HG03558 (cell line): Measurements from ENCODE around the gene DOK7.
"Not testable (repeated sequence)": the region's sequence is repeated elsewhere in the genome, so short reads cannot be mapped to it uniquely, and the experiment has no call there.

Source experiments
- ATAC-seq: cut with Tn5 transposase; IDR thresholded peaks from one replicate; pipeline ENCODE4 v1.9.1; 2021; ENCODE audit warnings: moderate number of reproducible peaks; ENCODE audit not compliant: unreplicated experiment; ENCODE audit errors: extremely low read depth

DOK7 gene

DNA sequence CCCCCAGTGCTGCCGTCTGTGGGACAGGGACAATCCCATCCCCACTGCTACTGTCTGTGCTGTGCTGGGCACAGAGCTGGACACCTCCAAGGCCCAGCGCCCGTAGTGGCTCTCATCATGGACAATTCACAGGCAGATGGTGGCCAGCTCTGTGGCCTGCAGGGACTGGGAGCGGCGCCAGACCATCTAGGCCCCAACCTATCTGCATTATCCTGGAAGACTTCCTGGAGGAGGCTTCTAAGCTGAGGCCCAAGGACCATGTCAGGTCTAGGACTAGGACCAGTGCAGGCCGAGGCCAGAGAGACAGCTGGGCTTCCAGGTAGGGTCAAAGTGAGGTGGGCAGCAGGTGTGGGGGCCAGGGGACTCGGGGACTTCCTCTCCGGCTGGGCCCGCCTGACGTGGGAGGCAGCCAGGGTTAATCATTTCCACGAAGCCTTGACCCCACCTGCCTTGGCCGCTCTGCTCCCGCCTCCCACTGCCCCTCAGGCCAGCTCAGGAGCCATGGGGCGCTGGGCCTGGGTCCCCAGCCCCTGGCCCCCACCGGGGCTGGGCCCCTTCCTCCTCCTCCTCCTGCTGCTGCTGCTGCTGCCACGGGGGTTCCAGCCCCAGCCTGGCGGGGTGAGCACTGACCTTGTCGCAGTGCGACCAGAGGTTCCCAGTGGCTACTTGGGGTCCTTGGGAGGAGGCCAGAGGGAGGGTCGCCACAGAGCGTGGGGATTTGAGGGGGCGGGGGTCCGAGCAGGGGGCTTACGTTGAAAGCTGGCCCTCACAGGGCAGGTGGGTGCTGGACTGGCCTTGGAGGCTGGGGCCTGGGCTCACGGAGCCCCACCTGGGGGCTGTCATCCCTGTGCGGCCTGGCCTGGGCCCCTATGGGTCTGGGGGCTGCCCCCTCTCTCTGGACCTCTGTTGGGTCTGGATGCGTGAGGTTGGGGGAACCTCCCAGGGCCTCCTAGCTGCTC, 21.3 kb upstream of the DOK7 start, which contains the start of gene HGFAC:
HGFAC (plus strand) TSS at position 468 of the 959 bp plus-strand sequence; CDS start at position 502, 34 bp downstream.
- ATAC-seq, result no peak

DNA sequence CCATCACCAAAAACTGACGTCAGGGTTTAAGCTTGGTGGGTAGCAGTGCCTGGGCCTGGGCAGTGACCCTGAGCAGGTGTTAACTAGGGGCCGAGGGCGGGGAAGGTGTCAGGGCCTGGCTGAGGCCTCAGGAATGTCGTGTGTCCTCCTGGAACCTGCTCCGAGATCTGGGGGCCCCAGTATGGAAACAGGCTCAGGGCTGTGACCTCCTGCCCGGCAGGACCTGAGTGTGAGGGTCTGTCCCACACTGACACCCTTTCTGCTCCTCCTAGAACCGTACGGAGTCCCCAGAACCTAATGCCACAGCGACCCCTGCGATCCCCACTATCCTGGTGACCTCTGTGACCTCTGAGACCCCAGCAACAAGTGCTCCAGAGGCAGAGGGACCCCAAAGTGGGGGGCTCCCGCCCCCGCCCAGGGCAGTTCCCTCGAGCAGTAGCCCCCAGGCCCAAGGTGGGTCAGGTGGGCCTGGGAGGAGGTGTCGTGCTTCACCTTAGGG, 20.6 kb upstream of the DOK7 start:
- no peak for ATAC-seq

- no peak for ATAC-seq
Measured at GRCh38 chr4:3442959-3443749, 20.0 kb upstream of the DOK7 start.

DNA sequence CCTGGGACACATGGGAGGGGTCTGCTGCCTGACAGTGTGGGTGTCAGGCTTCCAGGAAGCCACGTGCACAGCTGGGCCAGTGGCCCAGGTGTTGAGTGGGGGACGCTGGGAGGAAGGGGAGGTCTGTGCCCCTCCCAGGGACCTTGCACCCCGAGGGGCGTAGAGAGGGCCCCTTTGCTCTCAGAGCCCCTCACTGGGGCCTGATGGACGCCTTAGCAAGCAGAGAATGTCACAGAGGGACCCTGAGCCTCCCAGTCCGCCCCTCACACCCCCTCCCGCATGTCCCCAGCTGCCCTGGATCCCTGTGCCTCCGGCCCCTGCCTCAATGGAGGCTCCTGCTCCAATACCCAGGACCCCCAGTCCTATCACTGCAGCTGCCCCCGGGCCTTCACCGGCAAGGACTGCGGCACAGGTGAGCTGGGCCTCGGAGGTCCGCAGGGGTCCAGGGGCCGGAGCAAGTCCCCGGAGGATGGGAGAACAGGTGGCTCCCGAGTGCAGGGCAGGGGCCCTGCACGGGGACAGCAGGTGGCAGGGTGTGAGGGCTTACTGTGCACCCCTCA, 19.3 kb upstream of the DOK7 start:
- no peak for ATAC-seq

DNA sequence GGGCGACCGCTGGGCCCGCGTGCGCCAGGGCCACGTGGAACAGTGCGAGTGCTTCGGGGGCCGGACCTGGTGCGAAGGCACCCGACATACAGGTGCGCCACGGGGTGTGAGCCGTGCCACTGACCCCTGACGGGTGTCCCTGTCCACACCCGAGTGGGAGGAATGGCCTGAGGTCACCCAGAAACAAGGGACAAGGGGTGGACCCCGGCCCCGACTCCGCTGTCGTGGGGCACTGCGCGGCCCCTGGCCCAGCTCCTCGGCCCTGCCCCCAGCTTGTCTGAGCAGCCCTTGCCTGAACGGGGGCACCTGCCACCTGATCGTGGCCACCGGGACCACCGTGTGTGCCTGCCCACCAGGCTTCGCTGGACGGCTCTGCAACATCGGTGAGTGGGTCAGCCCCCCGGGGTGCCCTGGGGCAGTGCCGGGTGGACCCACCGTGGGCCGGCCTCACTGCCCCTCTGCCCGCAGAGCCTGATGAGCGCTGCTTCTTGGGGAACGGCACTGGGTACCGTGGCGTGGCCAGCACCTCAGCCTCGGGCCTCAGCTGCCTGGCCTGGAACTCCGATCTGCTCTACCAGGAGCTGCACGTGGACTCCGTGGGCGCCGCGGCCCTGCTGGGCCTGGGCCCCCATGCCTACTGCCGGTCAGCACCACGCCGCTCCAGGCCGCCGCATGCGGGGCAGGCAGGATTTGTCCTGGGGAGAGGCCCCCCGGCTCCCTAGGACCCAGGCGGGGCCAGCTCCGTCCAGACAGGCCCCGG, 18.6 kb upstream of the DOK7 start:
- ATAC-seq, result no peak

GRCh38 chr4:3445111-3445820, 17.8 kb upstream of the DOK7 start:
- ATAC-seq, result no peak

DNA sequence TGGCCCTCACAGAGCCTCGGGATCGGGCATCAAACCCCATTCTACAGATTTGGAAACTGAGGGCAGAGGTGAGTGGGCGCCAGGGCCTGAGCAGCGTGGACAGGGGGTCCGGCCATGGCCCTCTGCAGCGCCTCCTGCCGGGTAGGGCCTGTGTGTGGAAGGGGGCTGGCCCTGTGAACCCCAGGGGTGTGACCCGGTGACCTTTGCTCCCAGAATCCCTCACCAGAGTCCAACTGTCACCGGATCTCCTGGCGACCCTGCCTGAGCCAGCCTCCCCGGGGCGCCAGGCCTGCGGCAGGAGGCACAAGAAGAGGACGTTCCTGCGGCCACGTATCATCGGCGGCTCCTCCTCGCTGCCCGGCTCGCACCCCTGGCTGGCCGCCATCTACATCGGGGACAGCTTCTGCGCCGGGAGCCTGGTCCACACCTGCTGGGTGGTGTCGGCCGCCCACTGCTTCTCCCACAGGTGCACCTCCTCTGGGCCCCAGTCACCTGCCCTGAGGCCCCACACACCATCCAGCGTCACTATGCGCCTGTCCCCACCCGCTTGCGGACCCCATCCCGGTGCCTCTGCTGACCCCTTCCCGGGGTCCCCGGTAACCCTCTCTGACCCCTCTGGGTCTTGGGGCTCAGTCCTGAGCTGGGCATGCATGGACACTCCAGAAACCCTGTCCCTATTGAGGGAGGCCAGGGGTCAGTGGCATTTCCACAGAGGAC, 17.1 kb upstream of the DOK7 start:
- ATAC-seq, result no peak

DNA sequence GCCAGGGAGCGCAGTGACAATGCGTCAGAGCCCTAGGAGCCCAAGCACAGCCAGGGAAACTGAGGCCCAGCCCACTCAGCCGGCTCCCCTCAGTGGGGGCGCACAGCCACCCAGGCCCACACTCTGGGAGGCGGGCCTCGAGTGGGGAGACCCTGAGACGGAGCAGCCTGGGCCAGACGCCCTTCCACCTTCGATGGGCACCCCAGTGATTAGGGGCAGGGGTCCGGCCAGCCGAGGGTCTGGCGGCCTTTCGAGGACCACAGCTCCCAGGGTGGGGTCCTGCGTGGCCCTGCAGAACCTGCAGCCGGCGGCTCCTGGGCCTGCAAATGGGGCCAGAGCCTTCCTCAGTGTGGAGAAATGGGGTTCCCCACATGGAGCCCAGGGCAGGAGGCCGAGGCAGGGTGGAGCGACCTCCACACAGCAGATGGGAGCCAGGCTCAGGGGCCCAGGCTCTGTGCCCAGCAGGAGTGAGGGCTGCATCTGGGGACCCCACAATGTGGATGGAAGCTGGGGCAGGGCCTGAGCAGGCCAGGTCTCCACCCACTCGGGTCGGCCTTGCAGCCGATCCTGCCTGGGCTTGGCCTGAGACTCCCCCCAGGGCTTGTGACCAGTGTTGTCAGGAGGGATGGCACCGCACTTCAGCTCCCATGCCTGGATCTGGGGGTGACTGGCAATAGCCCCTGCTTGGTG, 16.3 kb upstream of the DOK7 start:
- ATAC-seq, result no peak

GRCh38 chr4:3447431-3448395, 15.4 kb upstream of the DOK7 start:
- ATAC-seq, result no peak

DNA sequence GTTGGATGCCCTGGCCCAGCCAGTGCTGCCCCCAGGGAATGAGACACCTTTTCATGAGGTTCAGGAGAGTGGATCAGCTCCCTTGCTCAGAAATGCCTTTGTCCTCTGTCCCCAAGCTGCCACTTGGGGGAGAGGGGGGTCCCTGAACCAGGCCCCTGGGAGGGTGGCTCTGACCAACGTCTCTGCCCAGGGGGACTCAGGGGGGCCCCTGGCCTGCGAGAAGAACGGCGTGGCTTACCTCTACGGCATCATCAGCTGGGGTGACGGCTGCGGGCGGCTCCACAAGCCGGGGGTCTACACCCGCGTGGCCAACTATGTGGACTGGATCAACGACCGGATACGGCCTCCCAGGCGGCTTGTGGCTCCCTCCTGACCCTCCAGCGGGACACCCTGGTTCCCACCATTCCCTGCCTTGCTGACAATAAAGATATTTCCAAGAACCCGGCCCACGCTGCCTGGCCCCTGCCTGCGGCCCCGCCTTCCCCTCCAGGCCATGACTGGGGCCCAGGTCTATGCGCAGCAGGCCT, 14.0 kb upstream of the DOK7 start:
- ATAC-seq, result no peak

DNA sequence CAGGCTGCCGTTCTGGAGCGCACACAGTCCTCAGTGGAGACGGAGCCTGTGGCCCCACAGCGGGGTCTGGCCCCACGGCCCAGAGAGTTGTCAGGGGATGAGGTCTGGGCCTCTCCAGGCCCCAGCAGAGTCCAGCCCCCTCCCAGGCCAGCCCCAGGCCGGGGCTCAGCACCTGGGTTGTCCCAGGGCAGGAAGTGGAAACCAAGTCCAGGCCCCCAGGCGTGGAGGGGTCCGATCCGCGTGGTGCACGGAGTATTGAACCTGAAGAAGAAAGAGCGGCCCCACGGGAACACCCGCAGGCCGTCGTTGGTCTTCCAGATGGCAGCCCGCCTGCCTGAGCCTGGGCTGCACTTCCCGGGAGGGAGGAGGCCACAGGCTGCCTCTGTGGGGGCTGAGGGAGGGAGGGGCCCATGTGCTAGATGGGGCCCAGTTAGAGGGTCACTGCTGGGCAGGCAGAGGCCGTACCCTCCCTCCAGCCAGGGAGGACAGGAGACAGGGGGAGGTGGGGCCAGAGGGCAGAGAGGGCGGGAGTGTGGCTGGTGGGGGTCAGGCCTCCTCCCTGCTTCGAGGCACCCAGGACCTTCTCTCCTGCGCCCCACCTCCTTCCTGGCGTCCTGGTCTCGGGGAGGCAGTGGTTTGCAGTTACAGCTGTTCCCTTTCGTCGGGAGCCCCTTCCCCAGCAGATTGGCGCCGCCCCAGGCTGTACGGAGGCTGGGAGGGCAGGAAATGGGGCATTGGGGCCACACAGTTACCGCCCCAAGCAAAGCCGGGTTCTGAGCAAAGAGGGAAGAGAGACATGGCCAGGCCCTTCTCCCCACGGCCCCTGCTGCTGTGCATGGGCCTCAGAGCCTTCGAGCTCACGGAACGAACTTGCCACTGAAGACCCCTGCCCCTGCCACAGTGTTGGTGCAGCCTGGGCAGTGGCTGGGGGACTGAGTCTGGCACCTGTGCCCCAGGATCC, 13.3 kb upstream of the DOK7 start:
- no peak for ATAC-seq

- ATAC-seq, result no peak
Measured at GRCh38 chr4:3450643-3451042, 12.5 kb upstream of the DOK7 start.

DNA sequence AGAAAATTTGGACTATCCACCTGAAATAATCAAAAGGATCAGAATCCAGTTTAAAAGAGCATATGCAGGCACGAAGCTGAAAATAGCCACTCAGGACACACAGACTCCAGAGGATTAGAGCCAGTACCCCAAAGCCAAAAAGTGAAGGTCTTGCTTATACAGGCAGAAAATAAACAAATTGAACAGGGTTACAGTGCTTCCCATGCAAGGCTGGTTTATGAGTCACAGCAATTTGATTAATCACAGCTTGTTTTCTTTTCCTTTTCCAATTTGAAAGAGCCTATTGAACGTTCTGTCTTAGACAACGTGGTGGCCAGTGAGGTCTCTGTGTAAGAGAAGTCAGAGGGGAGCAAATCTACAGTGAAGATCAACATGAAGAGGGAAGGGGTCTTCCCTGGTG, 11.2 kb upstream of the DOK7 start:
- no peak for ATAC-seq

- no peak for ATAC-seq
Measured at GRCh38 chr4:3452376-3452775, 10.7 kb upstream of the DOK7 start.

- not testable (repeated sequence) for ATAC-seq
Measured at GRCh38 chr4:3455596-3455995, 7.5 kb upstream of the DOK7 start.

- no peak for ATAC-seq
Measured at GRCh38 chr4:3458371-3458770, 4.7 kb upstream of the DOK7 start.
